Activated CD4-positive, alpha-beta memory T cell treated with anti-CD3 and anti-CD28 coated beads, Interleukin-2, amount 10 ng/mL, durations not matched to agents 7 days and 5 days (primary cell): ENCODE results near the gene YWHAQ. TPM values are rescaled to one million over a fixed set of nuclear protein-coding genes. Genes with fewer than 3 reads are reported as not detected.
"Not testable (repeated sequence)": the region's sequence is repeated elsewhere in the genome, so short reads cannot be mapped to it uniquely, and the experiment has no call there.

Experiments
- CTCF ChIA-PET: fragments of 350-600 bp; sonication (Branson Sonifier 250); formaldehyde crosslinking; loops from one replicate; lab custom pipeline; 2021; ENCODE audit warnings: antibody characterized with exemption, inconsistent platforms; lab: Charles Lee
- POLR2A ChIA-PET: fragments of 350-600 bp; sonication (Branson Sonifier 250); formaldehyde crosslinking; loops from one replicate; lab custom pipeline; 2021; ENCODE audit warnings: antibody characterized with exemption; lab: Charles Lee
- DNase-seq: peaks from one replicate; pipeline ENCODE4 v3.0.0-alpha.2; 2020
- H3K27ac Mint-ChIP-seq: one replicate; pipeline ENCODE4 v1.8.0; 2021; ENCODE audit warnings: mild to moderate bottlenecking, mixed read lengths
- H3K27me3 Mint-ChIP-seq: one replicate; pipeline ENCODE4 v1.8.0; 2021; ENCODE audit warnings: mixed read lengths
- H3K36me3 Mint-ChIP-seq: one replicate; pipeline ENCODE4 v1.8.0; 2021; ENCODE audit warnings: low read depth, mixed read lengths
- H3K4me1 Mint-ChIP-seq: one replicate; pipeline ENCODE4 v1.8.0; 2021; ENCODE audit warnings: mixed read lengths
- H3K4me3 Mint-ChIP-seq: one replicate; pipeline ENCODE4 v1.8.0; 2021; ENCODE audit warnings: mild to moderate bottlenecking, mixed read lengths
- H3K9me3 Mint-ChIP-seq: one replicate; pipeline ENCODE4 v1.8.0; 2021; ENCODE audit warnings: mixed read lengths
- total RNA-seq, 2 experiments: library from RNA; stranded (reverse); gene quantifications; one replicate each; pipeline ENCODE4 v1.2.3, GENCODE V29; 2021

Gene YWHAQ
- total RNA-seq, 2 experiments from 2014 or later, result 335 to 351 TPM

DNA sequence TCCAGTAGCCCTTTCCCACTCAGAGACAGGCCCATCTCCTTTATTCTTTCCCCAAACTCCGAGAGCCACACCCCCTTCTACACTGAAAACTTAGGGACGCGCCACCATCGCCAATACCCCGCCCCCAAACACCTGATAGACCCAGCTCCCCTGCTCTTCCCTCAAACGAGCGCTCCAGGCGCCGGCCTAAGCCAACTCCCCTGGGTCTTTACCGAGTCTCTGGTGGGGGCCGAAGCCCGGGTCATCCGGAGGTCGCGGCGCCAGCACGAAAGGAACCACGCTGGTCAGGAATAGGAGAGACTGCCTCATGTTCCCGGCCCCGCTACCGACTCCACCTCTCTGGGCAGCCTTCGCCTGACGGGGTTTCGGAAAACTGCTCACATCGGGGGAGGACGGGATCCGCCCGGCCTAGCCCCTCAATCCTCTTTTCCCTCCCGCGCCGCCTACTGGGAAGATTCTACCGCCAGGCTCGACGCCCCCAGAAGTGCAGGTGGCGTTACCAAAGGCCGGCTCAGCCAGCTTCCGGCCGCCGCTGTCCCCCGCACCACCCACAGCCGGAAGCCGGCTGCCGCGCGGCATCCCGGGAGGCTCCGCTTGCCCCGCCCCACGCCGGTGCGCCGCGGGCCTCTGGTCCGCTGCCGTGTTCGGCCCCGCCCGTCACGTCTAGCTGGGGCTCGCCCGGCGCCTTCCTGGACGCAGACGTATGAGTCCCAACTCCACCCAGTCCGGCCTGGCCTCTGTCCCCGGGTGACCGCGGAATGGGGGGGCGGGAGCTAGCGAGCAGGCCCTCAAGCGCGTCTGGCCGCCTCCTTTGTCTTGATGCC, 75.3 kb downstream of the YWHAQ start, which contains the start of gene ADAM17:
TSS of gene ADAM17 (minus strand) at position 534 of the 824 bp plus-strand sequence. CDS start at position 309, 225 bp downstream.
- Mint-ChIP-seq H3K4me1 (peaks cover 58% of the 10 kb centered on the region), H3K36me3 (peaks cover 17% of the 10 kb centered on the region), H3K27ac (peak within 1 kb of the TSS; percentile 94), H3K9me3 (no peaks in the 10 kb centered on the region), H3K4me3 (peak within 1 kb of the TSS; percentile 97), H3K27me3 (no peaks in the 10 kb centered on the region)
- DNase-seq, result peak; percentile 92
- ChIA-PET CTCF (interaction anchor here (0.8 to 2.2 kb wide), 14 partner anchors 10 to 288 kb away, joined by 3 to 14 read pairs (median 4); partner anchors contain the start of gene TAF1B), POLR2A (interaction anchor here (0.6 to 3.9 kb wide), 68 partner anchors 9 to 893 kb away, joined by 3 to 62 read pairs (median 6); partner anchors contain the start of genes CPSF3, IAH1, ID2 and ITGB1BP1)

- Mint-ChIP-seq H3K9me3 (no peaks in the 10 kb centered on the region), H3K36me3 (peaks cover 14% of the 10 kb centered on the region), H3K27ac (peak overlapping the region; percentile 94), H3K27me3 (no peaks in the 10 kb centered on the region), H3K4me3 (peak overlapping the region; percentile 97), H3K4me1 (peaks cover 61% of the 10 kb centered on the region)
- peak; percentile 47 for DNase-seq
- ChIA-PET CTCF (interaction anchor here (1.1 to 2.2 kb wide), 9 partner anchors 9 to 289 kb away, joined by 3 to 14 read pairs (median 4); partner anchors contain the start of gene TAF1B), POLR2A (interaction anchor here (0.6 to 3.9 kb wide), 48 partner anchors 8 to 893 kb away, joined by 3 to 62 read pairs (median 8); partner anchors contain the start of genes CPSF3, IAH1, ID2 and ITGB1BP1)
Measured at GRCh38 chr2:9554921-9555296, 75.9 kb downstream of the YWHAQ start.

DNA sequence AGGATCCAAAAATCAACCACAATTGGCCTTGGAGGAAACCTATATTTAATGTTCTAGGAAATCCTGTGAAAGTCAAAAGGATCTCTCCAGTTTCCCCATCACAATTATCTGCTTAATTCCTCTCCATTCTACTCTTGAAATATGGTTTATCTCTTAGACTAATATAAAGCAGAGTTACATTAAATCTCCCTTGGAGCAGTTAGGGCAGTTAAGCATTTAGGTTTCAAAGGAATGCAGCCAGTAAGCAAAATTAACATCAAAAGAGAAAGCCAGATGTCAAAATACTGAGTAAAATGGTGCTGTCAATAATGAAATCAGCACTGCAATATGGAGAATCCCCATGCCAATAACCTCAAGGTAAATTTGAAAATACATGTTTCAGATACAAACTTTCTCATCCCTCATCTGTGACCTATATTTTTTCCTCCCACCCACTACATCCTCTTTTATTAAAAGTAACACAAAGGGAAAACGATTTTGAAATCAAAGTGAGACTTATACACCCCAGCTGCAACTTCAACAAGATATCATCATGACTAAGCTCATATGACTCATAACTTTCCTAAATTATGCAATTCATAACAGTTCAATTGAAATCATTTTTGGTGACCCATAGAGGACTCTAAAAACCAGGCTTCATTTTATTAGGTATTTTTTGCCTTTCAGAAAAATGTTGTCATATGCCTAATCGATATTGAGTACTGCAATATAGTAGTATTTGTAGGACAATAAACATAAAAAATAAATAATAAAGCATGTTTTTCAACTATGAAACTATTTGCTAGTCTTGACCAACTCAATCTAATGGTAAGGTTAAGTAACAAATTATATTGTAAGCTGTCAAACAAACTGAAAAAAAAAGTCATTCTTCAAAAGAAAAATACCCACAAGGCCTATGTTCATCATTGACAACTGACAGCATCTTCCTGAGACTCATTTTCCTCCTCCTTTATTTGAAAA, 78.3 kb downstream of the YWHAQ start:
- ChIA-PET POLR2A (interaction anchor here (0.7 to 1.6 kb wide), 3 partner anchors 77 to 200 kb away, joined by 3 to 4 read pairs (median 3); partner anchors contain the start of gene YWHAQ), CTCF (interaction anchor here (0.8 to 1.2 kb wide), 2 partner anchors 151 to 218 kb away, joined by 3 read pairs; no protein-coding TSS in a partner anchor)
- H3K9me3 Mint-ChIP-seq, result no peaks in the 10 kb centered on the region
- H3K36me3 Mint-ChIP-seq, result peaks cover 8% of the 10 kb centered on the region
- no peak for DNase-seq
- H3K4me1 Mint-ChIP-seq, result peaks cover 73% of the 10 kb centered on the region
- H3K27me3 Mint-ChIP-seq, result no peaks in the 10 kb centered on the region
- peak overlapping the region; percentile 64 for H3K27ac Mint-ChIP-seq
- peak overlapping the region; percentile 26 for H3K4me3 Mint-ChIP-seq

DNA sequence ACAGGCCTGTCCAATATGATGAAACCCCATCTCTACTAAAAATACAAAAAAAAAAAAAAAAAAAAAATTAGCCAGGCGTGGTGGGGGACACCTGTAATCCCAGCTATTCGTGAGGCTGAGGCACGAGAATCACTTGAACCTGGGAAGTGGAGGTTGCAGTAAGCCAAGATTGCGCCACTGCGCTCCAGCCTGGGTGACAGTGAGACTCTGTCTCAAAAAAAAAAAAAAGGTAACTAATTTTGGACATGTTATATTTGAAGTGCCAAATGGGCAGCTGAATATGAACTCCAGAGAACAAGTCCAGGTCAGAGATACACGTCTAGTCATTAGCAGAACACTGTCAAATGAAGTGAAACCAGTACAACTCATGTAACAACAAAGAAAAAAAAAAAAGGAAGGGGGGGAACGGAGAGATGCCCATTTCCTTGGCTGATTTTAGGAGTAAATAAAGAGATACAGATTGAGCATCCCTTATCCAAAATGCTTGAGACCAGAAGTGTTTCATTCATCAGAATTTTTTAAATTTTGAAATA, 79.9 kb downstream of the YWHAQ start:
- Mint-ChIP-seq H3K4me1 (peaks cover 68% of the 10 kb centered on the region), H3K27ac (peak overlapping the region; percentile 59)
- H3K4me3 Mint-ChIP-seq, DNase-seq, H3K9me3 Mint-ChIP-seq, H3K27me3 Mint-ChIP-seq, H3K36me3 Mint-ChIP-seq: not testable (repeated sequence)
- ChIA-PET POLR2A (interaction anchor here (1.2 to 1.6 kb wide), 2 partner anchors 67 to 80 kb away, joined by 3 read pairs; partner anchors contain the start of gene YWHAQ), CTCF (interaction anchor here (0.7 kb wide), 1 partner anchor 249 kb away, joined by 3 read pairs; no protein-coding TSS in a partner anchor)

DNA sequence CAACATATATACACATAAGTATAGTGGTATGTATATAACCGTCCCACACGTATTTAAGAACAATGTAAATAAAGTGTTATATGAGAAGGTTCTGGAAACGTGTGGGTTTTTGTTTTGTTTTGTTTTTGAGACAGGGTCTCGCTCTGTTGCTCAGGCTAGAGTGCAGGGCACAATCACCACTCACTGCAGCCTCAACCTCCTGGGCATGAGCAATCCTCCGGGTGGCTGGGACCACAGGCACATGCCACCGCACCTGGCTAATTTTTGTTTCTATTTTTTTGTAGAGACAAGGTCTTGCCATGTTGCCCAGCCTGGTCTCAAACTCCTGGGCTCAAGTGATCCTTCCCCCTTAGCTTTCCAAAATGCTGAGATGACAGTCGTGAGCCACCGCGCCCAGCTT, 81.4 kb downstream of the YWHAQ start:
- peaks cover 71% of the 10 kb centered on the region for H3K4me1 Mint-ChIP-seq
- H3K4me3 Mint-ChIP-seq, result no peak overlapping the region
- ChIA-PET CTCF (no interaction called here), POLR2A (interaction anchor here (1.0 to 1.4 kb wide), 3 partner anchors 10 to 294 kb away, joined by 3 to 5 read pairs (median 3); partner anchors contain the start of gene TAF1B)
- H3K9me3 Mint-ChIP-seq, result no peaks in the 10 kb centered on the region
- no peaks in the 10 kb centered on the region for H3K36me3 Mint-ChIP-seq
- H3K27me3 Mint-ChIP-seq, result no peaks in the 10 kb centered on the region
- H3K27ac Mint-ChIP-seq, result peak overlapping the region; percentile 1
- no peak for DNase-seq

GRCh38 chr2:9548506-9548905, 82.3 kb downstream of the YWHAQ start:
- peak overlapping the region; percentile 43 for H3K4me3 Mint-ChIP-seq
- no peaks in the 10 kb centered on the region for H3K9me3 Mint-ChIP-seq
- POLR2A ChIA-PET, result interaction anchor here (0.8 to 3.6 kb wide), 5 partner anchors 7 to 295 kb away, joined by 3 to 21 read pairs (median 3); partner anchors contain the start of genes ADAM17 and TAF1B
- H3K36me3 Mint-ChIP-seq, result peaks cover 2% of the 10 kb centered on the region
- peak overlapping the region; percentile 78 for H3K27ac Mint-ChIP-seq
- CTCF ChIA-PET, result no interaction called here
- no peak for DNase-seq
- no peaks in the 10 kb centered on the region for H3K27me3 Mint-ChIP-seq
- peaks cover 71% of the 10 kb centered on the region for H3K4me1 Mint-ChIP-seq

DNA sequence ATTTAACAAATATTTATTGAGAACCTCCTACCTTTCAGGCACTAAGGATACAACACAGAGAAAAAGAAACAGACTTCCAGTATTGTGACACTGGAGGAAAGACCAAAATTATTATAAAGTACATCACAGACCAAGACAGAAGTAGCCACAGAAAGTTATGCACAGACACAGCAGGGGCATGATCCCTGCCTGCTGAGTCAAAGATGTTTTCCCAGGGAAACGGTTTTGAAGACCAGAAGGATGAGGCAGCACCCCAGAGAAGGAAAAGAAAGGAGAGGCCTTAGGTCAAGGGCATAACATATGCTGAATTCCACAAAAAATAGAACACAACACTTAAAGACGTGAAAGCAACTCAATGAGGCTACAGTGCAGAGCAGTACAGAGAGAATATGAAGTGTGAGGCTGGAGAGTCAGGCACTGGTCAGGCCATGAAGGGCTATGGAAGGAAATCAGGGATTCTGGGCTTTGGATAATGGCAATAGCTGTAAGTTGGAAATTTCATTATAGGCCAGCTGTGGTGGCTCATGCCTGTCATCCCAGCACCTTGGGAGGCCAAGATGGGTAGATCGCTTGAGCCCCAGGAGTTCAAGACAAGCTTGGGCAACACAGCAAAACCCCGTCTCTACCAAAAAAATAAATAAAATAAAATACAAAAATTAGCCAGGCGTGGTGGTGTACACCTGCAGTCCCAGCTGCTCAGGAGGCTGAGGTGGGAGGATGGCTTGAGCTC, 83.4 kb downstream of the YWHAQ start:
- no peak overlapping the region for H3K4me3 Mint-ChIP-seq
- H3K27ac Mint-ChIP-seq, result peak overlapping the region; percentile 78

GRCh38 chr2:9545502-9545901, 85.3 kb downstream of the YWHAQ start:
- Mint-ChIP-seq H3K36me3 (peaks cover 12% of the 10 kb centered on the region), H3K27ac (no peak overlapping the region), H3K4me1 (peaks cover 55% of the 10 kb centered on the region), H3K4me3 (no peak overlapping the region), H3K9me3 (no peaks in the 10 kb centered on the region), H3K27me3 (no peaks in the 10 kb centered on the region)
- no peak for DNase-seq
- POLR2A ChIA-PET, result interaction anchor here (3.6 kb wide), 1 partner anchor 10 kb away, joined by 21 read pairs; the partner anchor contains the start of gene ADAM17
- CTCF ChIA-PET, result interaction anchor here (1.8 kb wide), 1 partner anchor 10 kb away, joined by 4 read pairs; the partner anchor contains the start of gene ADAM17

More for the DNA sequence above, 83.4 kb downstream of the YWHAQ start:
- peaks cover 69% of the 10 kb centered on the region for H3K4me1 Mint-ChIP-seq
- ChIA-PET CTCF (no interaction called here), POLR2A (interaction anchor here (1.0 to 3.6 kb wide), 3 partner anchors 8 to 156 kb away, joined by 3 to 21 read pairs (median 4); partner anchors contain the start of gene ADAM17)
- no peaks in the 10 kb centered on the region for H3K27me3 Mint-ChIP-seq
- peaks cover 10% of the 10 kb centered on the region for H3K36me3 Mint-ChIP-seq
- DNase-seq, result no peak
- H3K9me3 Mint-ChIP-seq, result no peaks in the 10 kb centered on the region

GRCh38 chr2:9543557-9543956, 87.2 kb downstream of the YWHAQ start:
- Mint-ChIP-seq H3K36me3 (peaks cover 12% of the 10 kb centered on the region), H3K27ac (peak overlapping the region; percentile 12), H3K4me3 (no peak overlapping the region), H3K27me3 (no peaks in the 10 kb centered on the region), H3K9me3 (no peaks in the 10 kb centered on the region), H3K4me1 (peaks cover 46% of the 10 kb centered on the region)
- ChIA-PET CTCF (interaction anchor here (0.6 kb wide), 1 partner anchor 345 kb away, joined by 4 read pairs; no protein-coding TSS in a partner anchor), POLR2A (interaction anchor here (1.5 to 1.9 kb wide), 2 partner anchors 12 to 300 kb away, joined by 3 to 10 read pairs; partner anchors contain the start of gene ADAM17)
- DNase-seq, result peak; percentile 28

DNA sequence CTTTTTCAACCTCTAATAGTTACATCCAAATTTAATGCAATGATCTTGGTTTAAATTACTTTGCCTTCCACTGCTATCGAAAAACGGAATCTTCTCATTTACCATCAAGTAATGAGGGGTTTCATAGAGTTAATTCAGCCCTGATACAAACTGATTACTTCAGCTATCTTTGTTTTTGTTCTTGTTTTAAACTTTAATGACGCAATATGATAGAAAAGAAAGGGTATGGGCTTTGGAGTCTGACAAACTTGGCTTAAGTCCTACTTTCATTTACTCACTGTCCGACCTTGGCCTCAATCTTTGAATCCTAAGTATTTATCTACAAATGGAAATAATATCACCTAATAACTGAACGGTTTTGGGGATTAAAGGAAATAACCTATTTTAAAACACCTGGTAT, 91.3 kb downstream of the YWHAQ start:
- peaks cover 24% of the 10 kb centered on the region for H3K4me1 Mint-ChIP-seq
- ChIA-PET POLR2A (interaction anchor here (1.5 to 2.0 kb wide), 2 partner anchors 16 to 17 kb away, joined by 6 to 10 read pairs; partner anchors contain the start of gene ADAM17), CTCF (no interaction called here)
- H3K27ac Mint-ChIP-seq, result no peak overlapping the region
- no peaks in the 10 kb centered on the region for H3K27me3 Mint-ChIP-seq
- H3K9me3 Mint-ChIP-seq, result no peaks in the 10 kb centered on the region
- DNase-seq, result no peak
- no peak overlapping the region for H3K4me3 Mint-ChIP-seq
- H3K36me3 Mint-ChIP-seq, result peaks cover 25% of the 10 kb centered on the region

DNA sequence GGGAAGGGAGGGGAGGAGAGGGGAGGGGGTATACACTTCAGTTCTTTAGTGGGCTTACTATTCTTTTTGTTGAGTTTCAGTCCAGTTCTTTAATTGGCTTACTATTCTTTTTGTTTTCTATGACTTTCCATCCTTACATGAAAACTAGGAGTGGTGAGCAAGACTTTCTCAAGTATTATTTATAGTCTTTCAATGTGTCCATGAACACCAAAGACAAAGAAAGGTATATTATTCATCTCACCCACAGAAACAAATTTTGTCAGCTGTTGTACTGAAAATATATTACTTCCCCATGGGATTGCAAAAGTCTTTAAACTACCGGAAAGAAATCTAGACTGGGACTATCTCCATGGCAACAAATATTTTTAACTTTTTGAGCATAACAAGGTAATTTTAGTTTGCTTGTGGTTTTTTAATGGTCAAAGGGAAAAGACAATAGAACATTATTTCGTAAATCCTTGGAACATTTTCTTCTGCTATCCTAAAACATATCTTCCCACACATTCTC, 92.7 kb downstream of the YWHAQ start:
- no peaks in the 10 kb centered on the region for H3K27me3 Mint-ChIP-seq
- H3K4me3 Mint-ChIP-seq, result no peak overlapping the region
- DNase-seq, result no peak
- no peak overlapping the region for H3K27ac Mint-ChIP-seq
- H3K9me3 Mint-ChIP-seq, result no peaks in the 10 kb centered on the region
- ChIA-PET CTCF (no interaction called here), POLR2A (interaction anchor here (1.5 kb wide), 1 partner anchor 18 kb away, joined by 6 read pairs; the partner anchor contains the start of gene ADAM17)
- H3K4me1 Mint-ChIP-seq, result peaks cover 15% of the 10 kb centered on the region
- H3K36me3 Mint-ChIP-seq, result peaks cover 25% of the 10 kb centered on the region
